T-cell (primary cell): ENCODE measurements around the gene ITPR3. TPM values are rescaled to one million over a fixed set of nuclear protein-coding genes. Genes with fewer than 3 reads are reported as not detected.

Experiments
- ATAC-seq, 4 experiments: fragments of 200-7000 bp in 3 of 4; fragments of 150-1000 bp in 1 of 4; cut with Tn5 transposase; replicated peaks in 1 of 4; 1 replicate in 3 of 4; 2 replicates in 1 of 4; pipeline ENCODE4 v1.10.0; 2021; ENCODE audit warnings: moderate library complexity in 3 of 4, mild to moderate bottlenecking in 2 of 4, moderate number of reproducible peaks in 1 of 4
- CTCF ChIA-PET, 2 donors: fragments of 300-600 bp; sonication (Branson Sonifier 250); formaldehyde crosslinking; loops; one replicate each; lab custom pipeline; 2022; ENCODE audit warnings: antibody characterized with exemption in 2 of 2; lab: Charles Lee
- POLR2A ChIA-PET, 2 donors: fragments of 300-600 bp; sonication (Branson Sonifier 250); formaldehyde crosslinking; loops; one replicate each; lab custom pipeline; 2022; ENCODE audit warnings: antibody characterized with exemption in 2 of 2; lab: Charles Lee
- DNase-seq, 35 experiments: peaks; one replicate each; pipeline versions ENCODE4 v3.0.0 to v3.0.0-alpha.2; 2013 to 2023
- H3K27ac ChIP-seq: one replicate; pipeline ENCODE4 v1.5.1; 2013; ENCODE audit warnings: low read length
- H3K27me3 ChIP-seq, 2 experiments: replicated peaks in 1 of 2; 1 replicate in 1 of 2; 2 replicates in 1 of 2; pipeline versions ENCODE4 v1.6.1 to v1.7.0; 2013; ENCODE audit warnings: low read length in 1 of 2, mixed read lengths in 1 of 2; ENCODE audit not compliant: control insufficient read depth in 2 of 2, insufficient read depth in 2 of 2; ENCODE audit errors: extremely low read depth in 1 of 2
- H3K36me3 ChIP-seq, 2 donors: 1 replicate in 1 of 2; 2 replicates in 1 of 2; pipeline versions ENCODE4 v1.6.1 to v1.7.0; 2013; ENCODE audit warnings: low read length in 1 of 2; ENCODE audit not compliant: control insufficient read depth in 2 of 2, insufficient read depth in 1 of 2; ENCODE audit errors: extremely low read depth in 1 of 2
- H3K4me1 ChIP-seq, 2 experiments: 1 replicate in 1 of 2; 2 replicates in 1 of 2; pipeline versions ENCODE4 v1.6.1 to v1.7.0; 2013; ENCODE audit warnings: low read length in 2 of 2, mixed read lengths in 1 of 2; ENCODE audit not compliant: insufficient read depth in 2 of 2, control insufficient read depth in 1 of 2; ENCODE audit errors: extremely low read depth in 1 of 2
- H3K4me3 ChIP-seq, 2 donors: 1 replicate in 1 of 2; 2 replicates in 1 of 2; pipeline versions ENCODE4 v1.5.1 to v1.7.0; 2013; ENCODE audit warnings: mild to moderate bottlenecking in 2 of 2, low read length in 1 of 2, moderate library complexity in 1 of 2; ENCODE audit not compliant: control insufficient read depth in 1 of 2; ENCODE audit errors: extremely low read depth in 1 of 2
- H3K9me3 ChIP-seq: 2 replicates; pipeline ENCODE4 v1.7.0; 2013
- H3K27ac Mint-ChIP-seq, 2 donors: one replicate each; pipeline ENCODE4 v1.8.0; 2020 to 2021; ENCODE audit warnings: mild to moderate bottlenecking in 2 of 2, mixed read lengths in 2 of 2
- H3K27me3 Mint-ChIP-seq, 2 donors: one replicate each; pipeline ENCODE4 v1.8.0; 2021 to 2022; ENCODE audit warnings: mixed read lengths in 2 of 2
- H3K36me3 Mint-ChIP-seq: one replicate; pipeline ENCODE4 v1.8.0; 2021; ENCODE audit warnings: mixed read lengths
- H3K4me1 Mint-ChIP-seq, 3 donors: one replicate each; pipeline ENCODE4 v1.8.0; 2020 to 2022; ENCODE audit warnings: mixed read lengths in 3 of 3, mild to moderate bottlenecking in 1 of 3
- H3K4me3 Mint-ChIP-seq, 3 donors: one replicate each; pipeline ENCODE4 v1.8.0; 2020 to 2022; ENCODE audit warnings: mild to moderate bottlenecking in 3 of 3, mixed read lengths in 3 of 3, moderate library complexity in 3 of 3
- H3K9me3 Mint-ChIP-seq, 3 donors: one replicate each; pipeline ENCODE4 v1.8.0; 2020 to 2022; ENCODE audit warnings: mixed read lengths in 3 of 3
- WGBS: methylation state at CpG from one replicate; pipeline ENCODE4 v1.1.5; 2013; ENCODE audit warnings: missing lambda C conversion rate; ENCODE audit not compliant: insufficient coverage; 5-methylcytosine and 5-hydroxymethylcytosine counted together
- total RNA-seq, 35 experiments: library from RNA in 6 of 35; stranded (reverse) in 6 of 35; fragments of 120-200 nt in 1 of 35; gene quantifications; one replicate each; pipeline versions ENCODE4 v1.2.1 to v1.2.4 and lab custom pipeline; 2013 to 2026

The ITPR3 gene
- total RNA-seq, 5 donors from 2014 or later (not counting 1 experiment from before 2014, with no cell fraction given) = 49.2 to 63.6 (median 62.4) TPM

- H3K36me3 ChIP-seq = peaks cover 7% of the 10 kb centered on the region in 2 donors
- Mint-ChIP-seq H3K36me3 (peaks cover 4% of the 10 kb centered on the region), H3K4me3 (peak overlapping the region; percentile 92 to 95 (median 94)), H3K4me1 (peaks cover 53 to 67% (median 57%) of the 10 kb centered on the region in 3 donors), H3K27me3 (no peaks in the 10 kb centered on the region), H3K27ac (peak overlapping the region; percentile 91 to 93), H3K9me3 (no peaks in the 10 kb centered on the region)
- no peaks in the 10 kb centered on the region for H3K9me3 ChIP-seq
- DNase-seq = peak in 12 of 35 experiments; percentile 9 to 62 (median 31)
- no peaks in the 10 kb centered on the region for H3K27me3 ChIP-seq
- ChIA-PET CTCF (interaction anchor here (0.5 to 1.4 kb wide), 4 partner anchors 12 to 276 kb away, joined by 3 to 5 read pairs (median 3); partner anchors contain the start of gene UQCC2 (in 2 of the 2)), POLR2A (interaction anchor here in 1 of 2 donors (1.6 kb wide), 1 partner anchor 50 kb away, joined by 5 read pairs; no protein-coding TSS in a partner anchor)
- peak overlapping the region; percentile 76 for H3K27ac ChIP-seq
- H3K4me1 ChIP-seq = peaks cover 21 to 63% of the 10 kb centered on the region in 2 experiments
- peak overlapping the region; percentile 60 to 90 for H3K4me3 ChIP-seq
- 0% methylated on average over 16 of the region's 29 CpGs for WGBS
- no peak for ATAC-seq
Observed at GRCh38 chr6:33620158-33620855, 815 bp upstream of the ITPR3 start.

DNA sequence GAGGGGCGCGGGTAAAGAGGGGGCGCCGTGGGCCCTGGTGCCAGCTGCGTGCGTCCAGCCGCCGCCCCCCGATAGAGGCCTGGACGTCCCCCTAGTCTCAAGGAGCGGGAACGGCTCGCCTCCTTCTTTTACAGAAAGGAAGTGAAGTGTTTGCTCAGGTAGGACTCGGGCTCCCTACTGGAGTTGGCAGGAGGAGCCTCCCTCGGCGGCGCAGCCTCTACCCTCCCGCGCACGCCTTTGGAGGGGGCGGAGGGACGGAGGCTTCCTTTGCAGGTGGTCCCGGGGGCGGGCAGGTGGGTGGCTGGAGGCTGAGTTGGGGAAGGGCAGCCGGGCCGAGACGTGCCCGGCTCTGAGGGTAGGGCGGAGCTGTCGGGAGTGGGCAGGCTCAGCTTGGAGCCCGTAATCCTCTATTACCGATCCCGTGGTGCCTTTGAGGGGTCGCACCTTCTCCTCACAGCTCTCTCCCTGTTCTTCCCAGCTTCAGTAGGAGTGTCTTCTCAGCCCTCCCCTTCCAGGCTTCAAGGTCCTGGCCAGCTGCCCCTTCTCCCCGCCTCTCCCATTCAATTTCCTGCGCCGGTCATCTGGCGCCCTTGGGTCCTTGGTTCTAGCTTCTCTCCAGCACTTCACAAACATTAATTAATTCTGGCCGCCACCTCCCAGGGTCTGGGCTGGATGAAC is 728 bp downstream of the ITPR3 start:
- WGBS = 4% methylated on average over 13 of the region's 39 CpGs
- Mint-ChIP-seq H3K36me3 (peaks cover 4% of the 10 kb centered on the region), H3K4me1 (peaks cover 59 to 73% (median 62%) of the 10 kb centered on the region in 3 donors), H3K9me3 (no peaks in the 10 kb centered on the region), H3K27me3 (no peaks in the 10 kb centered on the region), H3K27ac (peak overlapping the region; percentile 81 to 85), H3K4me3 (peak overlapping the region; percentile 85 to 95 (median 88))
- CTCF ChIA-PET = interaction anchor here (1.0 to 1.4 kb wide), 2 partner anchors 10 to 79 kb away, joined by 3 read pairs; no protein-coding TSS in a partner anchor
- Histone ChIP-seq H3K27me3 (no peaks in the 10 kb centered on the region), H3K36me3 (peaks cover 7 to 14% of the 10 kb centered on the region in 2 donors), H3K27ac (peak overlapping the region; percentile 83), H3K4me1 (peaks cover 20 to 56% of the 10 kb centered on the region in 2 experiments), H3K9me3 (no peaks in the 10 kb centered on the region), H3K4me3 (peak overlapping the region; percentile 86 to 98)
- ATAC-seq (peak; percentile 25 to 45 (median 40)), DNase-seq (peak in 12 of 35 experiments; percentile 9 to 55 (median 34))
- POLR2A ChIA-PET = interaction anchor here (0.6 to 1.6 kb wide), 3 partner anchors 11 to 352 kb away, joined by 3 to 7 read pairs (median 5); no protein-coding TSS in a partner anchor

- DNase-seq = peak in 1 of 35 experiments; percentile 31
- peaks cover 14 to 51% of the 10 kb centered on the region in 2 experiments for H3K4me1 ChIP-seq
- ChIA-PET CTCF (interaction anchor here in 1 of 2 donors (1.0 kb wide), 1 partner anchor 78 kb away, joined by 3 read pairs; no protein-coding TSS in a partner anchor), POLR2A (no interaction called here)
- no peak for ATAC-seq
- no peaks in the 10 kb centered on the region for H3K9me3 ChIP-seq
- Mint-ChIP-seq H3K27me3 (no peaks in the 10 kb centered on the region), H3K4me3 (peak overlapping the region; percentile 85 to 95 (median 88)), H3K9me3 (no peaks in the 10 kb centered on the region), H3K27ac (peak overlapping the region; percentile 81 to 85), H3K36me3 (peaks cover 4% of the 10 kb centered on the region), H3K4me1 (peaks cover 61 to 76% (median 64%) of the 10 kb centered on the region in 3 donors)
- peaks cover 7 to 18% of the 10 kb centered on the region in 2 donors for H3K36me3 ChIP-seq
- peak overlapping the region; percentile 86 to 98 for H3K4me3 ChIP-seq
- H3K27me3 ChIP-seq = no peaks in the 10 kb centered on the region
- 82% methylated on average over 2 of the region's 12 CpGs for WGBS
- peak overlapping the region; percentile 83 for H3K27ac ChIP-seq
Observed at GRCh38 chr6:33622456-33623431, 1.6 kb downstream of the ITPR3 start.

- H3K27me3 Mint-ChIP-seq = no peaks in the 10 kb centered on the region
- ATAC-seq (no peak), DNase-seq (no peak)
- peak overlapping the region; percentile 62 to 95 (median 85) for H3K4me3 Mint-ChIP-seq
- Histone ChIP-seq H3K4me1 (peaks cover 14 to 57% of the 10 kb centered on the region in 2 experiments), H3K27ac (no peak overlapping the region), H3K9me3 (no peaks in the 10 kb centered on the region), H3K36me3 (peaks cover 7 to 22% of the 10 kb centered on the region in 2 donors), H3K4me3 (no peak overlapping the region), H3K27me3 (no peaks in the 10 kb centered on the region)
- CTCF ChIA-PET = no interaction called here
- peaks cover 67 to 79% (median 73%) of the 10 kb centered on the region in 3 donors for H3K4me1 Mint-ChIP-seq
- H3K36me3 Mint-ChIP-seq = peaks cover 4% of the 10 kb centered on the region
- POLR2A ChIA-PET = no interaction called here
- 95% methylated on average over 4 of the region's 6 CpGs for WGBS
- H3K27ac Mint-ChIP-seq = peak overlapping the region; percentile 46 to 85
- no peaks in the 10 kb centered on the region for H3K9me3 Mint-ChIP-seq
Observed at GRCh38 chr6:33623895-33624381, 2.8 kb downstream of the ITPR3 start.

- no peaks in the 10 kb centered on the region for H3K27me3 Mint-ChIP-seq
- no peak overlapping the region for H3K4me3 ChIP-seq
- peaks cover 4% of the 10 kb centered on the region for H3K36me3 Mint-ChIP-seq
- H3K9me3 ChIP-seq = no peaks in the 10 kb centered on the region
- no peak overlapping the region for H3K27ac ChIP-seq
- CTCF ChIA-PET = no interaction called here
- DNase-seq = no peak
- peaks cover 9 to 49% of the 10 kb centered on the region in 2 experiments for H3K4me1 ChIP-seq
- H3K27ac Mint-ChIP-seq = peak overlapping the region; percentile 39 to 52
- H3K4me3 Mint-ChIP-seq = peak overlapping the region in 1 of 3 donors; percentile 28
- no peaks in the 10 kb centered on the region for H3K27me3 ChIP-seq
- ATAC-seq = no peak
- no peaks in the 10 kb centered on the region for H3K9me3 Mint-ChIP-seq
- WGBS = 100% methylated on average over 4 of the region's 4 CpGs
- H3K4me1 Mint-ChIP-seq = peaks cover 59 to 71% (median 66%) of the 10 kb centered on the region in 3 donors
- H3K36me3 ChIP-seq = peaks cover 7 to 22% of the 10 kb centered on the region in 2 donors
- POLR2A ChIA-PET = no interaction called here
Observed at GRCh38 chr6:33624856-33625255, 3.7 kb downstream of the ITPR3 start.
